OCI-LY3 (cell line): Measurements from ENCODE around the gene MMP1.

Source experiments
- EZH2phosphoT487 ChIP-seq: fragments of 200-600 bp; shearing (Covaris generic); IDR thresholded peaks from 2 replicates; pipeline ENCODE4 v1.6.1; 2018; ENCODE audit warnings: antibody characterized with exemption, mixed run types, low read depth
- TF ChIP-seq, protein P1 (sequence below): fragments of 200-600, 300-600 bp; sonication (generic); IDR thresholded peaks from 2 replicates; pipeline ENCODE4 v1.5.1; 2014; ENCODE audit warnings: antibody characterized with exemption, low read length, low read depth

DNA sequence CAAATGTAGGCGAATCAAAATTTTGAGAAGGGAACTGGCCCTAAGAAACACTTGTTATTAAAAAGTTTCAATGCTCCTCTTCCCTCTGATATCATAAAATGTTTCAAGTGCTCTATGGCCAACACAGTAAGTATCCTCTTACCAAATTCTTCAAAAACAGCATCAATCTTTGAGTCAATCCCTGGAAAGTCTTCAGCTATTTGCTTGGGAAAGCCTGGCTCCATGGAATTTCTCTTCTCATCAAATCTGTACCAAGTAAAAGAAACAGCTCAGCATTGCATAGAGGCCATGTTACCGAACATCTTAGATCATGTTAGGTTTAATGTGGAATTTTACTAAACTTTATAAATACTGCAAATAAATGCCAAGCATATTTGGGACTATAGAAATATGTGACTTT lies 39.2 kb upstream of the MMP1 start:
- TF ChIP-seq, protein P1, sequence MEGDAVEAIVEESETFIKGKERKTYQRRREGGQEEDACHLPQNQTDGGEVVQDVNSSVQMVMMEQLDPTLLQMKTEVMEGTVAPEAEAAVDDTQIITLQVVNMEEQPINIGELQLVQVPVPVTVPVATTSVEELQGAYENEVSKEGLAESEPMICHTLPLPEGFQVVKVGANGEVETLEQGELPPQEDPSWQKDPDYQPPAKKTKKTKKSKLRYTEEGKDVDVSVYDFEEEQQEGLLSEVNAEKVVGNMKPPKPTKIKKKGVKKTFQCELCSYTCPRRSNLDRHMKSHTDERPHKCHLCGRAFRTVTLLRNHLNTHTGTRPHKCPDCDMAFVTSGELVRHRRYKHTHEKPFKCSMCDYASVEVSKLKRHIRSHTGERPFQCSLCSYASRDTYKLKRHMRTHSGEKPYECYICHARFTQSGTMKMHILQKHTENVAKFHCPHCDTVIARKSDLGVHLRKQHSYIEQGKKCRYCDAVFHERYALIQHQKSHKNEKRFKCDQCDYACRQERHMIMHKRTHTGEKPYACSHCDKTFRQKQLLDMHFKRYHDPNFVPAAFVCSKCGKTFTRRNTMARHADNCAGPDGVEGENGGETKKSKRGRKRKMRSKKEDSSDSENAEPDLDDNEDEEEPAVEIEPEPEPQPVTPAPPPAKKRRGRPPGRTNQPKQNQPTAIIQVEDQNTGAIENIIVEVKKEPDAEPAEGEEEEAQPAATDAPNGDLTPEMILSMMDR, result no peak
- no peak for TF ChIP-seq EZH2phosphoT487
